Fibroblast of mammary gland (primary cell): ENCODE measurements around the gene CLK3.

Experiments
- DNase-seq: peaks from one replicate; pipeline ENCODE4 v3.0.0-alpha.2; 2010; ENCODE audit warnings: low read depth
- H3K4me3 ChIP-seq: 2 replicates; pipeline ENCODE4 v1.5.1; 2011; ENCODE audit warnings: low read depth, mild to moderate bottlenecking, low read length, moderate library complexity; ENCODE audit not compliant: control insufficient read depth
- TF ChIP-seq, protein P1 (sequence below): conservative IDR thresholded peaks from 2 replicates; pipeline ENCODE4 v1.5.1; 2011; ENCODE audit warnings: low read depth, low read length, inconsistent platforms; ENCODE audit not compliant: control insufficient read depth, insufficient read depth

CLK3 gene

DNA sequence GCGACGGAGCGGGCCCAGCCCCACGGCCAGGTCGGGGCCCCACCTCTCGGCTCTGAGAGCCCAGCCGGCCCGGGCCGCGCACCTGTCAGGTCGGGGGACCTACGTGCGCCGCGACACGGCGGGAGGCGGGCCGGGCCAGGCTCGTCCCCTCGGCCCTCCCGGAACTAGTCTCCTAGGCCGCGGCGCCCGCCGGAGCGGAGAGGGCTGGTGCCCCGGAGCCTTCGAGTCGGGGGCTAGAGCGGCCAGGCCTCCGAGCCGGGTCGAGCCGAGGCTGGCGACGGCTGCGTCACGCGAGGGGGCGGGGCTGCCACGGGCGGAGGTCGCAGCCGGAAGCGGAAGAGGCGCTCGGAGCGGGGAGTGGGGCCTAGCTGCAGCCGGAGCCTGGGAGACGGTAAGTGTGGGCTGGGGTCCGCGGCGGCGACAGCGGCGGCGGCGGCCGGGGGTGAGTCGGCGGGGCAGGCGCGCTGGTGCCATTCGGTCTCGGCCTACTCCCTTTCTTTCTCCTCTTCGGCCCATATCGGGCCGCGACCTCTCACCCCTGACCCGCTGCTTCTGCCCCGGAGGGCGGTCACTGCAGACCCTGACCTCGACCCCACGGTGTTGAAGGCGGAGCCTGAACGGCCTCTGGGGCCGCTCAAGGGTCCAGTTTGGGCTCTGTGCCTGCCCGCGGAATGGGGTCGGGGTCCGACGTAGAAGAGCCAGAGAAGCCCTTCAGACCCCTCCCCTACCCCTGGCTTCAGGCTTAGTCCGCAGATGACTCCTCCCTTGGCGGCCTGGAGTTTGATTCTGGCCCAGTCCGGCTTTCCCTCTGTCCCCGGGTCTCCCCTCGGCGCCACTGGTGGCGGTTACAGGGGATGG lies at the start of gene CLK3:
Gene CLK3, plus strand, starts transcription at position 329 of the 858 bp plus-strand sequence. CDS start 3,361 bp downstream, outside the sequence.
- H3K4me3 ChIP-seq: peak within 1 kb of the TSS; percentile 94
- TF ChIP-seq, protein P1, sequence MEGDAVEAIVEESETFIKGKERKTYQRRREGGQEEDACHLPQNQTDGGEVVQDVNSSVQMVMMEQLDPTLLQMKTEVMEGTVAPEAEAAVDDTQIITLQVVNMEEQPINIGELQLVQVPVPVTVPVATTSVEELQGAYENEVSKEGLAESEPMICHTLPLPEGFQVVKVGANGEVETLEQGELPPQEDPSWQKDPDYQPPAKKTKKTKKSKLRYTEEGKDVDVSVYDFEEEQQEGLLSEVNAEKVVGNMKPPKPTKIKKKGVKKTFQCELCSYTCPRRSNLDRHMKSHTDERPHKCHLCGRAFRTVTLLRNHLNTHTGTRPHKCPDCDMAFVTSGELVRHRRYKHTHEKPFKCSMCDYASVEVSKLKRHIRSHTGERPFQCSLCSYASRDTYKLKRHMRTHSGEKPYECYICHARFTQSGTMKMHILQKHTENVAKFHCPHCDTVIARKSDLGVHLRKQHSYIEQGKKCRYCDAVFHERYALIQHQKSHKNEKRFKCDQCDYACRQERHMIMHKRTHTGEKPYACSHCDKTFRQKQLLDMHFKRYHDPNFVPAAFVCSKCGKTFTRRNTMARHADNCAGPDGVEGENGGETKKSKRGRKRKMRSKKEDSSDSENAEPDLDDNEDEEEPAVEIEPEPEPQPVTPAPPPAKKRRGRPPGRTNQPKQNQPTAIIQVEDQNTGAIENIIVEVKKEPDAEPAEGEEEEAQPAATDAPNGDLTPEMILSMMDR: no peak
- DNase-seq: peak; percentile 85

DNA sequence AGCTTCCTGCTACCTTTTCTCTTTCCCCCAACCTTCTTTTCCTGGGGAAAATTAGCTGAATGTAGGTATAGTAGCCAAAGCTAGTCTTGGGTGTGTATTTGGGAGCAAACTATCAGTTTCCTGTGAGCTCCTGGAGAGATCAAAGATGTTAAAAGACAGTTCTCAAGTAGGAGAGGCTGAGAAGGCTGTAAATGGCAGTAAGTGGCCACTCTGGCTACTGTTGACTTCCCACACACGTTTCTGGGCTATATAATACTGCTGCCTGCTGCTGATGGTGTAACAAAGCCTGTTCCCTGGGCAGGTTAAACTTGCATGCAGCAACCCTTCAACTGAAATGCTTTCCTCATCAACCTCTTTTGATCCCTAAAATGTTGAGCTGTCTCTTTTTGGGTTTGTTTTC lies 47.0 kb upstream of the CLK3 start:
- TF ChIP-seq, protein P1: no peak
- no peak overlapping the region for H3K4me3 ChIP-seq
- DNase-seq: no peak

DNA sequence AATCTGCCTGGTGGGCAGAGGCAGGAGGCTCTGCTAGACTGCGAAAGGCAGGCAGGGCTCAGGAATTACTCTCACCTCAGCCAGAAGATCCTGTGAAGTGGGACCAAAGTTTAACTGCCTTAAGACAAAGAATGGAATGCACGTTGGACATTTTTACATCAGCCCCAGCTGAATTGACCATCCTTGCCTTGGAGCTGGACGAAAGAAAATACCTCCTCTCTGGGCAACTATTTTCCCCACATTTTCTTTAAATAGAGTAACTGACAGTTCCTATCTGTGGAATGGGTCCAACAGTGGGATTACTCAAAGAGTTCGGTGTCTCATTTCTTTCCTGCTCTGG lies 45.9 kb upstream of the CLK3 start:
- TF ChIP-seq, protein P1: no peak
- H3K4me3 ChIP-seq: no peak overlapping the region
- no peak for DNase-seq

DNA sequence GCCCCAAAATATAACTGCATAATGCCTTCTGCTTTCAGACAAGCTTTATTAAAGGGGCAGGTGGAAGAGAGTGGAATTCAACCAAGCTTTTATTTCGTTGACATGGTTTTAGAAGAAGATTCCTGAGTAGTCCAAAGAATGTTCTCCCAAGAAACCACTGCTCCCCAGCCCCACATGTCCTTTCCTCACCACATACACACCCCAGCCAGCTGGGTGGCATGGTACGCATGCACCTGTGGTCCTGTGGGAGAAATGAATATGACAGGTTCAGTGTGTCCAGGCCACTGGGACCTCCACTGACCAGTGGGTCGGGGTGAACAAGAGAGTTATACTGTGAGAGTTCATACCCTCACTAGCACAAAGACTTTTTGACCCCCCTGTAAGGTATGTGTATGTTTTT lies 44.4 kb upstream of the CLK3 start:
- TF ChIP-seq, protein P1: no peak
- no peak overlapping the region for H3K4me3 ChIP-seq
- no peak for DNase-seq

DNA sequence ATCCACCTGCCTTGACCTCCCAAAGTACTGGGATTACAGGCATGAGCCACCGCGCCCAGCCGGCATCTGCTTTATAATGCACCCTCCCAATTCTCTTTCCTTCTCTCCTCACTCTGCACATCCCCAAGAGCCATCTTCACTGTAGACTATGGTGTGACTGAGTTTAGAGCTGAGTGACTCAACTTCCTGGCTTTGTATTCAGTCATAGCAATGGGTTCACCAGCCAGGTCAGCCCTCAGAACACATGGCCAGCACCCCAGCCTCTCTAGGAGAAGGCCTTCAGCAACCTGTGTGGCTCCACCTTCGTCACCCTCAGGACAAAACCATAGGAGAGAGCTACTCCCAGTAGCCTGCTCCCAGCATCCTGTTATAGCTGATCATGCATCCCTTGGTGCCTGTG lies 41.6 kb upstream of the CLK3 start:
- no peak overlapping the region for H3K4me3 ChIP-seq
- TF ChIP-seq, protein P1: no peak
- peak; percentile 40 for DNase-seq

DNA sequence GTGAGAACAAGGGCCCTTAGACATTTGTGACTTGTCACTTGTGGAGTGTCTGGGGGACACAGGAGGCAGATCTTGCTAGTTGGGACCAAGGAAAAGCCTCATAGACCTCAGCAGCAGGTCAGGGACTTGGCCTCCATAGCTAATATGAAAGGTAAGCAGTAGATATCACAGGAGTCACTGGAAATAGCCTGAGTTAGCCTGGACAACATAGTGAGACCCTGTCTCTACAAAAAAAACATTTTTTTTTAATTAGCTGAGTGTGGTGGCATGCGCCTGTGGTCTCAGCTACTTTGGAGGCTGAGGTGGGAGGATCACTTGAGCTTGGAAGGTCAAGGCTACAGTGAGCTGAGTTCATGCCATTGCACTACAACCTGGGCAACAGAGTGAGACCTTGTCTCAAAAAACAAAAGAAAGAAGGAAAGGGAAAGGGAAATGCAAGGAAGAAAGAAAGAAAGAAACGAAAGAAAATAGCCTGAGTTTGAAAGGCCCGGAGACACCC lies 37.1 kb upstream of the CLK3 start:
- TF ChIP-seq, protein P1: no peak

More for the DNA sequence above, 37.1 kb upstream of the CLK3 start:
- H3K4me3 ChIP-seq: no peak overlapping the region
- no peak for DNase-seq
